GM23248 (cell line): Measurements from ENCODE around the gene VKORC1L1. TPM values are rescaled to one million over a fixed set of nuclear protein-coding genes. Genes with fewer than 3 reads are reported as not detected.

Source experiments
- DNase-seq: peaks from one replicate; pipeline ENCODE4 v3.0.0-alpha.2; 2015
- H2AFZ ChIP-seq: fragments of 200-600 bp; sonication (generic); 2 replicates; pipeline ENCODE4 v1.6.1; 2016; ENCODE audit warnings: antibody characterized with exemption
- H3F3A ChIP-seq: fragments of 200-600 bp; sonication (generic); 2 replicates; pipeline ENCODE4 v1.6.1; 2016; ENCODE audit warnings: mild to moderate bottlenecking, antibody characterized with exemption, mixed run types; ENCODE audit not compliant: insufficient read depth
- H3K27ac ChIP-seq: fragments of 200-600 bp; sonication (generic); 2 replicates; pipeline ENCODE4 v1.5.1; 2016; ENCODE audit warnings: mild to moderate bottlenecking
- H3K27me3 ChIP-seq: fragments of 200-600 bp; sonication (generic); replicated peaks from 2 replicates; pipeline ENCODE4 v1.6.1; 2016; ENCODE audit warnings: mild to moderate bottlenecking; ENCODE audit not compliant: insufficient read depth
- H3K36me3 ChIP-seq: fragments of 200-600 bp; sonication (generic); 2 replicates; pipeline ENCODE4 v1.6.1; 2016; ENCODE audit warnings: low read depth, mild to moderate bottlenecking
- H3K4me1 ChIP-seq: fragments of 200-600 bp; sonication (generic); 2 replicates; pipeline ENCODE4 v1.6.1; 2016; ENCODE audit warnings: mild to moderate bottlenecking; ENCODE audit not compliant: insufficient read depth
- H3K4me2 ChIP-seq: fragments of 200-600 bp; sonication (generic); one replicate; pipeline ENCODE4 v1.6.1; 2016; ENCODE audit warnings: mild to moderate bottlenecking; ENCODE audit not compliant: unreplicated experiment
- H3K4me3 ChIP-seq: fragments of 200-600 bp; sonication (generic); 2 replicates; pipeline ENCODE4 v1.5.1; 2016; ENCODE audit warnings: mild to moderate bottlenecking
- H3K79me2 ChIP-seq: fragments of 200-600 bp; sonication (generic); 2 replicates; pipeline ENCODE4 v1.6.1; 2016; ENCODE audit warnings: mild to moderate bottlenecking; ENCODE audit not compliant: insufficient read depth
- H3K9ac ChIP-seq: fragments of 200-600 bp; sonication (generic); 2 replicates; pipeline ENCODE4 v1.6.1; 2016; ENCODE audit warnings: mild to moderate bottlenecking
- H3K9me2 ChIP-seq: fragments of 200-600 bp; sonication (generic); 2 replicates; pipeline ENCODE4 v1.6.1; 2016; ENCODE audit warnings: mixed run types, mild to moderate bottlenecking, moderate library complexity; ENCODE audit not compliant: insufficient read depth
- H3K9me3 ChIP-seq: fragments of 200-600 bp; sonication (generic); one replicate; pipeline ENCODE4 v1.6.1; 2017; ENCODE audit warnings: low read depth
- H4K20me1 ChIP-seq: fragments of 200-600 bp; sonication (generic); 2 replicates; pipeline ENCODE4 v1.6.0; 2016; ENCODE audit not compliant: insufficient read depth
- EZH2 ChIP-seq: fragments of 200-600 bp; sonication (generic); IDR thresholded peaks from 2 replicates; pipeline ENCODE4 v1.6.1; 2018; ENCODE audit warnings: antibody characterized with exemption, mild to moderate bottlenecking; ENCODE audit not compliant: insufficient read depth, poor library complexity, severe bottlenecking
- EZH2phosphoT487 ChIP-seq: fragments of 200-600 bp; sonication (generic); IDR thresholded peaks from 2 replicates; pipeline ENCODE4 v1.6.1; 2018; ENCODE audit warnings: antibody characterized with exemption, moderate library complexity, mild to moderate bottlenecking, low read depth; ENCODE audit not compliant: insufficient read depth
- WGBS, 2 experiments: methylation state at CpG; one replicate each; pipeline ENCODE4 v1.1.6; 2015 to 2017; ENCODE audit warnings: low lambda C conversion rate in 2 of 2, low coverage in 1 of 2; ENCODE audit errors: missing lambda C conversion rate in 2 of 2; 5-methylcytosine and 5-hydroxymethylcytosine counted together
- in situ Hi-C: fragments of 300-500 bp; cut with MboI; formaldehyde crosslinking; loops from 2 replicates; pipeline ENCODE4 v1.15.0; 2020
- polyA plus RNA-seq: library from polyadenylated mRNA; unstranded; fragments of >200 nt; fragmentation: Nextera tagmentation; extraction: Ambion mirVana; gene quantifications from 2 replicates; pipeline ENCODE4 v1.2.1, GENCODE V29; 2016
- small RNA-seq: library from RNA; depleted of rRNA; stranded (forward); fragments of <200 nt; gene quantifications from one replicate; pipeline ENCODE3, GENCODE V24; 2014; ENCODE audit warnings: low read depth, low replicate concordance
- total RNA-seq: library from RNA; depleted of rRNA; stranded (reverse); fragments of >200 nt; shearing (Covaris generic); gene quantifications from 2 replicates; pipeline ENCODE4 v1.2.3, GENCODE V29; 2014; rRNA removed

The VKORC1L1 gene
- total and polyA plus RNA-seq, 2 experiments from 2014 or later, result 20.0 to 22.0 TPM

DNA sequence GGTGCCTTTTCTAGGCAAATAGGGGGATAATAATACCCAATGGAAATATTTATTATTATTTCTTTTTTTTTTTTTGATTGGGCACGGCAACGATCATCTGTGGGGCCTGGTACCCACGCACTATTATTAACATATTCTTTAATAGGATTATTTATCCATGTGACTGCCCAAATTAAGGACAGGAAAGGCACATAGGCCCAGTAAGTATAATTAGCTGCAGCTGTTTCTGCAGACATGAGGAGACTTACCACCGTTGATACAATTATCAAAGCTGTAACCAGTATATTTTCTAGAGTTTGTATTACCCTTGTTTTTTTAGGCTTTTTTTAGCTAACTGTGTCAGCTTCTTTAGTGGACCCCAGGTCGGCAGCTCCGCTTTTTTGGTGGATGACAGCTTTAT, 134.4 kb downstream of the VKORC1L1 start:
- Histone ChIP-seq H3K27ac (no peak overlapping the region), H3K9me2 (no peaks in the 10 kb centered on the region), H2AFZ (no peak overlapping the region), H3K9ac (no peak overlapping the region), H3K4me1 (no peaks in the 10 kb centered on the region), H3F3A (no peaks in the 10 kb centered on the region), H3K9me3 (no peaks in the 10 kb centered on the region), H4K20me1 (no peaks in the 10 kb centered on the region), H3K4me2 (no peak overlapping the region), H3K4me3 (no peak overlapping the region), H3K27me3 (no peaks in the 10 kb centered on the region), H3K79me2 (no peaks in the 10 kb centered on the region), H3K36me3 (no peaks in the 10 kb centered on the region)
- 61 to 63% methylated on average over 6 of the region's 6 CpGs for WGBS, 2 experiments
- in situ Hi-C loops, result loop anchor here (25.0 kb wide), 2 partner anchors 270 to 395 kb away; no protein-coding TSS in a partner anchor
- no peak for DNase-seq
- TF ChIP-seq EZH2, result no peak
- TF ChIP-seq EZH2phosphoT487, result no peak

Small RNA genes within 50 kb of the gene (small RNA-seq; reads per million reads assigned to genes)
- gene AC073261.1, result not detected
- not detected for gene RNU6-973P

Other genes starting within 250 kb of the VKORC1L1 start
- gene GUSB, start 109.1 kb downstream of the VKORC1L1 start, total RNA-seq, result 11.6 and 22.9 TPM in 2 replicates
- gene GUSB, start 109.1 kb downstream of the VKORC1L1 start, polyA plus RNA-seq, result 39.7 and 40.3 TPM in 2 replicates
- gene ASL, start 202.7 kb downstream of the VKORC1L1 start, total RNA-seq, result 66.1 and 81.0 TPM in 2 replicates
- 54.5 and 55.4 TPM in 2 replicates for gene ASL, start 202.7 kb downstream of the VKORC1L1 start, polyA plus RNA-seq
- gene CRCP, start 241.8 kb downstream of the VKORC1L1 start, total RNA-seq, result 28.6 and 39.5 TPM in 2 replicates
- gene CRCP, start 241.8 kb downstream of the VKORC1L1 start, polyA plus RNA-seq, result 31.3 and 35.4 TPM in 2 replicates